GM21423 (cell line): ENCODE results near the gene ESYT3.

ENCODE experiments used
- ATAC-seq: cut with Tn5 transposase; IDR thresholded peaks from one replicate; pipeline ENCODE4 v1.9.1; 2021; ENCODE audit warnings: mild to moderate bottlenecking, moderate library complexity; ENCODE audit not compliant: unreplicated experiment

The ESYT3 gene, protein sequence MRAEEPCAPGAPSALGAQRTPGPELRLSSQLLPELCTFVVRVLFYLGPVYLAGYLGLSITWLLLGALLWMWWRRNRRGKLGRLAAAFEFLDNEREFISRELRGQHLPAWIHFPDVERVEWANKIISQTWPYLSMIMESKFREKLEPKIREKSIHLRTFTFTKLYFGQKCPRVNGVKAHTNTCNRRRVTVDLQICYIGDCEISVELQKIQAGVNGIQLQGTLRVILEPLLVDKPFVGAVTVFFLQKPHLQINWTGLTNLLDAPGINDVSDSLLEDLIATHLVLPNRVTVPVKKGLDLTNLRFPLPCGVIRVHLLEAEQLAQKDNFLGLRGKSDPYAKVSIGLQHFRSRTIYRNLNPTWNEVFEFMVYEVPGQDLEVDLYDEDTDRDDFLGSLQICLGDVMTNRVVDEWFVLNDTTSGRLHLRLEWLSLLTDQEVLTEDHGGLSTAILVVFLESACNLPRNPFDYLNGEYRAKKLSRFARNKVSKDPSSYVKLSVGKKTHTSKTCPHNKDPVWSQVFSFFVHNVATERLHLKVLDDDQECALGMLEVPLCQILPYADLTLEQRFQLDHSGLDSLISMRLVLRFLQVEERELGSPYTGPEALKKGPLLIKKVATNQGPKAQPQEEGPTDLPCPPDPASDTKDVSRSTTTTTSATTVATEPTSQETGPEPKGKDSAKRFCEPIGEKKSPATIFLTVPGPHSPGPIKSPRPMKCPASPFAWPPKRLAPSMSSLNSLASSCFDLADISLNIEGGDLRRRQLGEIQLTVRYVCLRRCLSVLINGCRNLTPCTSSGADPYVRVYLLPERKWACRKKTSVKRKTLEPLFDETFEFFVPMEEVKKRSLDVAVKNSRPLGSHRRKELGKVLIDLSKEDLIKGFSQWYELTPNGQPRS

DNA sequence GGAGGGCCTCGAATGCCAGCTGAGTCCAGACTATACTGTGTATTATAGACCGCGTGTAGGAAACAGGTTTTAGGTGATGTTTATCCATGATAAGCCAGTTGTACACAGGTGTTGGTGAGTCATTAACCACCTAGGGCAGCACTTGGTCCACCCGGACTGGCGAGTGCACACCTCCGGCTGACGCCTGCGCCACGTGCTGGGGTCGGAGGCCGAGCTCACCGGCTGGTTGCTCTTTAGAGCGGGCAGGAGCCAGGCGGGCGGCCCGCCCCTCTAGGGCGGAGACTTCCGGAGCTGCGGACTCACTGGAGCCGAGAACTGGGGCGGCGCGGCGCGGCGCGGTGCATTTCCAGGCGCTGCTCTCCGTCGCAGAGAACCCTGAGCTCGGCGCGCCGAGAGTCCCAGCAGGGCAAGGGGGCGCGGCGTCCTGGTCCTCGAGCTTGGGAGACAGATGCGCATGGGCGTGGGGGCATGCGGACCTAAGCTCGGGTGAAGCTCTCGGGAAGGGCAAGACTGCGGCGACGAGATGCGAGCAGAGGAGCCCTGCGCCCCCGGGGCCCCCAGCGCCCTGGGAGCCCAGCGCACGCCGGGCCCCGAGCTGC is at the start of gene ESYT3:
ESYT3 (plus strand) TSS at position 341 of the 599 bp plus-strand sequence; CDS start at position 524, 183 bp downstream.
- no peak for ATAC-seq

DNA sequence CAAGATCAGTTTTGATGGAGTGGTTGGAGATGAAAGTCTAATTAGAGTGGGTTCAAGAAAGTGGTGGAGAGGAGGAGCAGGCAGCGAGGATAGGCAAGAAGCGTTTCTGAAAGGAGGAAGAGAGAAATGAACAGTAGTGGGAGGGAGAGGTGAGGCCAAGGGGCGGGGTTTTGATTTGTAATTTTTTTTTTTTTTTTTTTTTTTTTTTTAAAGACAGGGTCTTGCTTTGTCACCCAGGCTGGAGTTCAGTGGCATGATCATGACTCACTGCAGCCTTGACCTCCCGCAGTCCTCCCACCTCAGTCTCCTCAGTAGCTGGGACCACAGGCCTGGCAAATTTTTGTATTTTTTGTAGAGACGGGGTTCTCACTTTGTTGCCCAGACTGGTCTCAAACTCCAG is 49.4 kb upstream of the ESYT3 start:
- ATAC-seq = no peak

DNA sequence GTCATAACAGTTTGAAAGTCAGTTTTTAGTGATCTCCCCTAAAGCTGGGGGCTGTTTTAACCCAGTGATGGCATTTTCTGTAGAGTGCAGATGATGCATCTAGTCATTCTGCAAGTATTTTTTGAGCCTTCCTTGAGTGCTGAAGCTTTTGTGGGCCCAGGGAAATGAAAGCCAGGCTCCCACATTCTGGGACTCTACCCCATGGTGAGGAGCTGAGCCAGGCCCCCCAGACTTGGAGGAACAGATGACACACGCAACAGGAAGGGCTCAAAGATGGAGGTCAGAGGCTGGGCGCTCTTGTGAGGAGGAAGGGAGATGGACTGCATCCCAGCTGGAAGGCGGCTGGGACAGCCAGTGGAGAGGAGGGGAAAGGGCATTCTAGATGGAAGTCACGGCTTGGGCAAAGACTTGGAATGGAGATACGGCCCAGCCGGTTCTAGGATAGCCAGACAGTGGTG is 45.2 kb upstream of the ESYT3 start:
- no peak for ATAC-seq

DNA sequence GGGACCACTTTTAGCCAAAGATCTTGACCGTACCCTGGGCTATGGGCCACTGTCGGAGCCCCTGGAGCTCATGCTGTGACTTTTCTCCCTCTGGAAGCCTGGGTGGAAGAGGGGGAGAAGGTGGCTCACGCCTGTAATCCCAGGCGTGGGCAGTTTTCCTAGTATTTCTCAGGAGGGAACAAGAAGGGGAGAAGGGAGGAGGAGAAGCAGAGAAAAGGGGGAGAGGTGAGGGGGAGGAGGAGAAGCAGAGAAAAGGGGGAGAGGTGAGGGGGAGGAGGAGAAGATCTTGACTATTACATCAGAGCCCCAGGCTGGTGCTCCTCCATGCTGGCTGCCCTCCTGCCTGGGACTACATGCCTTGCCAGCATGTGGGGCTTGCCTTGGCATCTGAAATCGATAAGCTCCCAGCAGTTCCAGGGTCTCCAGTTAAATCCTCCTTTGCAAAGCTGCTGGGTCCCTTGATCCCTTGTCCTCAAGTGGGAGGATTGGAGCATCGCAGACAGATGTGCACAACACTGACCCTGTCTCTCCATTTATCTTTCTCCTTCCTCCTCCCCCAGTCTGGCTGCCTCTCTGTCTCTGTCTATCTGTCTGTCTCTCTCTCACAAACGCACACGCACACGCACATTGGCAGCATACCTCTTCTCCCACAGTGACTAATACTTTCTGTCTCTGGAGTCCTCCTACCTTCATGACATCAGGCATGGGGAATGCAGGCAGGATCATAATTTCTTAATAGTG is 44.4 kb upstream of the ESYT3 start:
- no peak for ATAC-seq

DNA sequence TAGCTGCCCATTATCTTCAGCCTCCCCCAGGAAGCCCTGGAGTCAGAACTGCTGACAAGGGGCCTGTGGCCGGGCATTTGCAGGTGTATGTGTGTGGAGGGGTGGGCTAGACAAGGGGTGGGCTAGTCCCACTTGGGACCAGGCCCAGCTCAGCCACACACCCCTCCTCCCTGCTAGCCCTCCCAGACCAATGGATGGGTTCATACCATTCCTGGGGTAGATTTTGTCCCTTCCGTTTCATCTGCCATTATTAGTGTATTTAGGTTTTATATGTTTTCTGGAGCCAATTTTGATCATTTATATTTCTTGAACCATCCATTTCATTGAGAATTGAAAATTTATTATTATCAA is 43.9 kb upstream of the ESYT3 start:
- ATAC-seq = no peak

DNA sequence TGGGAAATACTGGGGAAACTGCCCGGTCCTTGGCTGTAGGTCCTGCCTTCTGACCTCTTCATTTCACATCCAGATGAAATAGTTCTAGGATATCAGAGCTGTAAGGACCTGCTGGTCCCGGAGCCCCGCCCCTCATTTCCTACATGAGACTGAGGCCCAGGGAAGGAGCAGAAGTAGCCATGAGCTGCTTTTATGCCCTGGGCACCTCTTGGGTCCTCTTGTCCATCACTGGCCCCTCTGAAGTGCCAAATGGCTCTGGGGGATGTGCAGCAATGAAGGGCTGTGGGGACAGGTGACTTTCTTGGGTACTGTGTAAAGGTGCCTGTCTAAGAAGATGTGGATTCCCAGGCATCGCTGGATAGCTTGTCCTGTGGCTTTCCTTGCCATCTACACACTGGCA is 40.3 kb upstream of the ESYT3 start:
- ATAC-seq = no peak

DNA sequence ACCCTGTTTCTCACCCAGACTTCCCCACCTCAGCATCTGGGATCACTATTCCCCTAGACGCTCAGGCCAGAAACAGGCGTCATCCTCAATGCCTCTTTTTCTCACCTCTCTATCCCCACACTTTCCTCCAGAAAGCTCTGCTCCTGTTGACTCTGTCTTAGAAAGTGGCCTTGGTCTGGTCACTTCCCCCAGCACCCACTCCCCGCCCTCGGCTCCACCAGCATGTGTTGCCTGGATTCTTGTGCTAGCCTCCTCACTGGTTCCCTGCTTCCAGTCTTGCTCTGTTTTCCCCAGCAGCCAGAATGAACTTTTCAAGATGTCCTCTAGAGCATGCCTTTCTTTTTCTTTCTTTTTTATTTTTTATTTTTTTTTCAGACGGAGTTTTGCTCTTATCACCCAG is 39.7 kb upstream of the ESYT3 start:
- no peak for ATAC-seq

DNA sequence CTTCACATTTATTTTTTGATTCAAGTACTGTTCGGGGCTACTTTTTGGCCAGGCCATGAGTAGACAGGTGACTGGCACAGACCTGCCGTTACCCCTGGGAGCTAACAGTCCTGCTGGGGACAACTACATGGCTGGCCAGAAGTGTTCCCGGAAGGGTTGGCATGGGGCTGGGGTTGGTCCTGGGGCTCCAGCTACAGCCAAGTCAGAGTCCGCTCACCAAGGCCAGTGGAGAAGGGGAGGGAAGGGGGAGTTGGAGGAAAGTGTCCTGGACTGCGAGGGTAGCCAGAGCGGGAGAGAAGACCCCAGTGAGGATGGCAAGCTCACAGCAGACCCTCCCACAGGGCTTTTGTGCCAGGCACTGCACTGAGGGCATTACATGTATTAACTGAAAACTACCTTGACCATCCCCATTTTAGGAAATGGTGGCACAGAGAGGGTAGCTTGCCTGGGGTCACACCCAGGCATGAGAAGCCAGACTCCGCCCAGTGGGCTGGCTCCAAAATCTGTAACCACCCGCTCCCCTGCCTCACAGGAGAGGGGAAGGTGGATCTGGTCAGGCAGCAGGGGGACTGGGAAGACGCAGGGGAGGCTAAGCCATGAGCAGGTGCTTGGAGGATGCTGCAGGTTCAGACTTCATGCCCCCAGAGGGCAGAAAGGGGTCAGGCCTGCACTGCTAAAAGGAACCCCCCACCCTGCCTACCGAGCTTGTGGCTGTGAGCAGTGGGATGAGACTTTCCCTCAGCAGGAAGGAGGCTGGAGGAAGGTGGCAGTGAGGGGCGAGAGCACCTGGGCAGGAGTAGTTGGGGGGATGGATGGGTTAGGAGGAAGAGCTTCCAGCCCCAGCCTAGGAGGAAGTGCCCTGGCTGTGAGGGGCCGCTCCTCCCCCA is 38.3 kb upstream of the ESYT3 start:
- no peak for ATAC-seq

DNA sequence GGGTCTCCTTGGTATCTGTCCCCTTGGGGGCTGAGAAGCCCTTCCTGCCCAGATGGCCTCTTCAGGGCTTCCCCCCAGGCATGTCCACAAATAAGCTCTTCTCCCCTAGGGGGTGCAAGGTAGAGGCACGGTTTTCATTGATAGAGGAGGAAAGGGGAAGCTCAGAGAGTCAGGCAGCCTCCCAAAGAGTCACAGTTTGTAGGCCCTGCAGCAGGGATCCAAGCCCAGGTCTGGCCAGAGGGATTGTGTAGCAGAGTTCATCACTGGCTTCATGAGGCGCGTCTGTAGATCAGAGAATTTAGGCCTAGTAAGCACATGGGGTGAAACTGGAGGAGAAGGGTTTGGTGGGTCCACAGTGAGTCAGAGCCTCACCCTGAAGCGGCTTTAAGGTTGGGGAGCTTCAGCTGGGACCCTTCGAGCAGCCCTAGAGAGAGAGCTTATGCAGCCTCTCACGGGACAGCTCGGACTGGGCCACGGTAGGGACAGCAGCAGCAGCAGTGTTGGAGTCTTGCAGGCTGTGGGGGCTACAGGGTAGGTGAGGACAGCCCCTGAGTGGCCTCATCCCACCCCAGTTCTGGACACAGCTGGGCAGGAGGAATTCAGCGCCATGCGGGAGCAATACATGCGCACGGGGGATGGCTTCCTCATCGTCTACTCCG is 37.5 kb upstream of the ESYT3 start:
- no peak for ATAC-seq

DNA sequence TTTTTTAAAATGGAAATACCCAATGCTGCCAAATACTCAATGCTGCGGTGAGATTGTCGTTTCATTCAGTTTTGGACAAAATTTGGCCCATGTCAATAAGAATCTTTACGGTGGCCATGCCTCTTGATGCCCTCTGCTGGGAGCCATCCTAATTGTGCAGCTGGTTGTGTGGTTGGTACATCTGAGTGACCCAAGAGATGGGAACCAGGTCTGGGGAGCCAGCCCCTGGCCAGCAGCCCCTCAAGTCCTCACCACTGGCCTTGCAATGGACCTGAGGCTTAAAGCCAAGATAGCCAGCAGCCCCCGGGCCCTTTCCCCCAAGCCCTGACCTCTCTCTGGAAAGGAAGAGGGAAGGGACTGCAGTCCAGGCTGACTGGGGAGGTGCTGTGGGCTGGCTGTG is 36.4 kb upstream of the ESYT3 start:
- no peak for ATAC-seq

DNA sequence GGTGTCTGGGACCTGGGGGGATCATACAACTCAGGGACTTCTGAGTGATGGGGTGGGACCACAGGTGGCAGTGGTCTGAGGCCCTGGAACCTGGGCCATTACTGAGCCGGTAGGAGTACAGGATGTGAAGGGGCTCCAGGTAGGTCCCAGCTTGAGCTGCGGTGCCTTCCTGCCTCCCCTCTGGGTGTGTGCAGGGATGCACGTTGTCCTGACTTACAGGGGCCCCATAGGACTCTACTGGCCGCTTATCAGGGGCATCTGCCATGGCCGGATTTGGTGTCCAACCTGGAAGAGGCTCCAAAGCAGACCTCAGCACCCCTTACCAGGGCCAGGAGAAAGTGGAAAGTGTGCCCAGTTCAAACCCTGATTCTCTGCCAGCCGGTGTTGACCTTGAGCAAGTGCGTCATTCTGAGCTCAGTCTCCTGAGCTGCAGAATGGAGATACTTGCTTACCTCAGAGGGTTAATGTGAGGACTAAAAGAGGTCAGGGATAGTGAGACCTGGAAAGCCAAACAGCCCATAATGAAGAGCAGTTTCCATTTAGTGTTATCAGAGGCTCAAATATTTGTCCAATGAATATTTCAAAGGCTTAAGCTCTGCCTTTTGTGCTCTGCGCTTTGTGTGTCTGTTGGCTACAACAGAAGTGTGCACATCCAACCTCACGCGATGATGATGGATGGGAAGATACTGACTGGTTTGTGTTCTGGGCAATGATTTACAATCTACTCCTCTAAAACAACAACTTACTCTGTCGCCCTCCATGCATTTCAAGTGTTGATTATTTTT is 35.4 kb upstream of the ESYT3 start:
- no peak for ATAC-seq

DNA sequence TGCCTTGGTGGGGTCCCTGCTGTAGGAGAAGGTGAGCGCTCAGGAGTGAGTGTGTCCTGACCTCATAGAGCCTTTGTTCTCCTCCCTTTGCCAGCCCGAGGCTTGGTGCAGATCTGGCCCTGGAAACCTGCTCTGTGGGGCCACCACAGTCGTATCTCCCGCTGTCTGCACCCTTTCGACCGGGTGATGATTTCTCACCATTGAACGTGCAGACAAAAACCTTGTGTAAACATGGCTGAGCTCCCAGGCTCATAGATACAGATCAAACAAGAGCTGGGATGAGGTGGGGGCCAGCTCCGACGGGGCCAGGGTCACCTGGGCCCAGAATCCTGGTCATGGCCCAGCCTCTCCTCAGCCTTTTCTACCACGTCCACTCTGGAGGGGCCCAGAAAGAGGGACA is 34.6 kb upstream of the ESYT3 start:
- ATAC-seq = no peak

DNA sequence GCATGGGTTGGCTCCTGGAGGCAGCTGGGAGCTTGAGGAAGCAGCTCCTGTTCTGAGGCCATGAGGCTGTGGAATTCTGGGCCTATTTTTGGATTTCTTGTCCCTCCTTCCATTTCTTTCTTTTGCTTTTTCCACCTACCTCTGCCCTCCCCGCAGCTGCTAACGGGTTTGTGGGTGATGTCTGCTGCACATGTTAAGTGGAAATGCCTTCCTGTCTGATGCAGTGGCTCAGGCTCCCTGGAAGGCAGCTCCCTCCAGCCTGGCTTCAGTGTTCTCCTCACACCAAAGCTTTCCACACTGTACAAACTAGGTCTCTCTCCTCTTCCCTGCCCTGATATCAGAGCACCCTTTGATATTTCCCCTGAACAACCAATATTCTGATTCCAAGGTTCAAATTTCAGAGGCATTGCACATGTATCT is 33.8 kb upstream of the ESYT3 start:
- no peak for ATAC-seq

DNA sequence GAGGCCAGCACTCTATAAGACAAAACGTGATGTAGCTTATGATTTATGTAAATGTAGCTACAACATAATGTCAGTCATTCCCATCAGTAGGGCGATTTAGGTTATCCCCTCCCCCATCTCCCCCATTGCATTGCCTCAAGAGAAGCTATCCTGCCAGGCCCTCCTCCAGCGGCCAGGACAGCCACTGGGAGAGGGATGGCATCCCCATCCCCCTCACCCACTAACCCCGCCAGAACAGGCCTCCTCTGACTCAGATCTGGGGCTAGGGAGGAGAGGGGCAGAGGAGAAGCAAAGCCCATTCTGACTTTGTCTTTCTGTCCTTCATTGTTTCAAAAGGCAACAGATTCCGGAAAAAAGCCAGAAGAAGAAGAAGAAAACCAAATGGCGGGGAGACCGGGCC is 32.6 kb upstream of the ESYT3 start:
- ATAC-seq = no peak

DNA sequence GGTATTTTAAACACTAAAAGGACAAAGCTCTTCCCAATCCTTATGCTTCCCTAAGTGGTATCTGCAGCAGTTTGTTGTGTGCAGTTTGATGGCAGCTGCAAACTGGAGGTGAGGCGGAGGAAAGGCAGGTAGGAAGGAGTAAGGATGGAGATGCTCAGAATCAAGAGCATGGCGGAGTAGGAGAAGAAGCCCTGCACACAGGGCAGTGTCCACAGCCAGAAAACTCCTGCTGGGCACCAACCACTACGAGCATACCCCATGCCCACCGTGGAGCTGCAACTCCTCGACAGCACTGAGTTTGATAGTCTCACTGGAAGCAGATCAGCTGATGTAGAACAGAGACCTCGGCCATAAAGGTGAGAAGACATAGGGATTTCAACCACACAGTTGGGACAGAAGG is 30.3 kb upstream of the ESYT3 start:
- ATAC-seq = no peak

DNA sequence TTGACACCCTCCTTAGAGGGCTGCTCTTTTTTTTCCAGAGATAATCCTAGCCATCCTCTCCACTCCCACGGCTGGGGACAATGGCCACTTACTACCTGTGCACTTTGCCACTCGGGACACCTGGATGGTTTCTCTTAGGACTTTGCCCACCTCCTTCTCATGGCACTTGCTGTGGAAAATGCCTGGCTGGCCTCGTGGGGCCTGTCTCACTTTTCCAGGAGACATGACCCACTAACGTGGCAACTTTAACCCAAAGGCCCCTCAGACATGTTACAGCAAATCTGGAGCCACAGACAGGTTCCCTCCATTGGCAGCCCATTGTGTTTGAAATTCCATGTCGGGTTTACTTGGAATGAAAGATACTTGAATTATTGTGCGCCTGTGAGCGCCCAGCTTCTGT is 29.4 kb upstream of the ESYT3 start:
- no peak for ATAC-seq

DNA sequence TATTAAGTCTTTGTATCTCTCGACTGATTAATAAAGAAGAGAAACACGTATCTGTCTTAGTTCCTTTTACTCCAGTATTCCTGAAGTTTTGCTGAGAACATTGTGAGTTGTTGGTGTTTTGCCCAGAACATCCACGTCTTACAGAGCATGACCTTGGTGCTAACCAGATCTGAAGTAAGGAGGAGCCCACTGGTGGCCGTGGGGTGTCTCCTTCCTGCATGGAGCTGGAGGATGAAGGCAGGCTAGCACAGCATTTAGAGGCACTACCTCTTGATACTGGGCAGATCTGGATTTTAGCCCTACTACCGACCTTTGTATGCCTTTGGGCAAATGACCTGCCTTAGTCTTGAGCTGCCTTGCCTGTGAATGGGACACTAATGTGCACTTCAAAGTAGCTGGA is 28.9 kb upstream of the ESYT3 start:
- no peak for ATAC-seq

DNA sequence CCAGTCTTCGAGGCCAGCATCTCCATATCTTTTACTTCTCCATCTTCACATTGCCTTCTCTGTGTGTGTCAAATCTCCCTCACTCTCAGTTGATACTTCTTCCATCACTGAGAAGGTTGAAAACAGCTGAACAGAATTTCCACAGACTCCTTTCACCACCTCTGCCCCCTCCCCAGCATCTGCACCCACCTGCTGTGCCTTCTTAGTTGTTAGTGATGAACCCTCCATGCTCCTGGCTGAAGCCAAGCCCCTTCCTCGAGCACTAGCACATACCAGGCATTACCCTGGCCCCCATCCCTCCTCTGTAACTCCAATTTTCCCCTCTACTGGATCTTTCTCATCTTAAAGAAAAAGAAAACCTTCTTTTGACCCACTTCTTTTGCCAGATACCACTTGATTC is 27.8 kb upstream of the ESYT3 start:
- ATAC-seq = no peak
